Keratinocyte (primary cell): ENCODE results near the gene UBE2F. TPM values are rescaled to one million over a fixed set of nuclear protein-coding genes. Genes with fewer than 3 reads are reported as not detected.
"Not testable (repeated sequence)": the region's sequence is repeated elsewhere in the genome, so short reads cannot be mapped to it uniquely, and the experiment has no call there.

Experiments used
- DNase-seq: peaks from one replicate; pipeline ENCODE4 v3.0.0-alpha.2; 2011; ENCODE audit warnings: low read depth, missing footprints, low spot score
- FAIRE-seq: peaks from 2 replicates; lab custom pipeline; 2011; peaks lifted over from hg19 to GRCh38; lab: Jason Lieb, UNC
- H2AFZ ChIP-seq: 2 replicates; pipeline ENCODE4 v1.6.0; 2012; ENCODE audit warnings: low read length, control low read depth, inconsistent platforms; ENCODE audit not compliant: control insufficient read depth
- H3K27ac ChIP-seq: 2 replicates; pipeline ENCODE4 v1.5.1; 2011; ENCODE audit warnings: low read length; ENCODE audit not compliant: control insufficient read depth, insufficient read depth
- H3K27me3 ChIP-seq: 3 replicates; pipeline ENCODE4 v1.6.0; 2011; ENCODE audit warnings: low read length; ENCODE audit not compliant: control insufficient read depth, insufficient read depth; ENCODE audit errors: extremely low read depth
- H3K36me3 ChIP-seq, 2 experiments: 2 replicates in 1 of 2; 3 replicates in 1 of 2; pipeline ENCODE4 v1.5.1; 2011; ENCODE audit warnings: low read length in 2 of 2, mild to moderate bottlenecking in 1 of 2; ENCODE audit not compliant: control insufficient read depth in 2 of 2, insufficient read depth in 2 of 2; ENCODE audit errors: extremely low read depth in 1 of 2
- H3K4me1 ChIP-seq: 3 replicates; pipeline ENCODE4 v1.5.1; 2011; ENCODE audit warnings: low read length; ENCODE audit not compliant: control insufficient read depth, insufficient read depth; ENCODE audit errors: extremely low read depth
- H3K4me2 ChIP-seq: 3 replicates; pipeline ENCODE4 v1.6.0; 2011; ENCODE audit warnings: low read depth, low read length; ENCODE audit not compliant: control insufficient read depth, insufficient read depth; ENCODE audit errors: extremely low read depth
- H3K4me3 ChIP-seq, 3 experiments: fragments of 200-600 bp in 1 of 3; sonication (generic) in 1 of 3; 2 replicates in 2 of 3; 3 replicates in 1 of 3; pipeline ENCODE4 v1.5.1; 2011 to 2016; ENCODE audit warnings: low read length in 3 of 3, mild to moderate bottlenecking in 3 of 3, control low read depth in 2 of 3, inconsistent platforms in 1 of 3, low read depth in 1 of 3, mixed read lengths in 1 of 3, mixed run types in 1 of 3, moderate library complexity in 1 of 3; ENCODE audit not compliant: control insufficient read depth in 2 of 3, insufficient read depth in 2 of 3; ENCODE audit errors: extremely low read depth in 1 of 3
- H3K79me2 ChIP-seq: 2 replicates; pipeline ENCODE4 v1.6.0; 2012; ENCODE audit warnings: low read length; ENCODE audit not compliant: control insufficient read depth, insufficient read depth
- H3K9ac ChIP-seq: 3 replicates; pipeline ENCODE4 v1.6.0; 2011; ENCODE audit warnings: low read length; ENCODE audit not compliant: control insufficient read depth, insufficient read depth; ENCODE audit errors: extremely low read depth
- H3K9me1 ChIP-seq: 3 replicates; pipeline ENCODE4 v1.6.0; 2011; ENCODE audit warnings: low read length; ENCODE audit not compliant: control insufficient read depth, insufficient read depth; ENCODE audit errors: extremely low read depth
- H3K9me3 ChIP-seq: 2 replicates; pipeline ENCODE4 v1.5.1; 2012; ENCODE audit warnings: low read depth, low read length; ENCODE audit not compliant: control insufficient read depth
- H4K20me1 ChIP-seq: 3 replicates; pipeline ENCODE4 v1.6.0; 2011; ENCODE audit warnings: low read length; ENCODE audit not compliant: control insufficient read depth, insufficient read depth; ENCODE audit errors: extremely low read depth
- CTCF ChIP-seq, 3 experiments: IDR thresholded peaks in 1 of 3; conservative IDR thresholded peaks in 1 of 3; optimal IDR thresholded peaks in 1 of 3; 2 replicates in 2 of 3; 3 replicates in 1 of 3; pipeline versions ENCODE3 to v1.5.1; 2011; ENCODE audit warnings: low read length in 3 of 3, mild to moderate bottlenecking in 3 of 3, moderate library complexity in 2 of 3, control low read depth in 1 of 3, inconsistent platforms in 1 of 3; ENCODE audit not compliant: insufficient read depth in 2 of 3; ENCODE audit errors: extremely low read depth in 1 of 3
- EZH2 ChIP-seq: IDR thresholded peaks from one replicate; pipeline ENCODE4 v1.6.1; 2012; ENCODE audit warnings: inconsistent platforms, mild to moderate bottlenecking, low read length, moderate library complexity
- dilution Hi-C: fragments of 300-500 bp; cut with MboI; formaldehyde crosslinking; loops from one replicate; pipeline ENCODE4 v1.7.0; 2020; ENCODE audit warnings: low sequenced_read_pairs; ENCODE audit not compliant: extremely low pct_ligation_motif_present
- polyA plus RNA-seq, 5 experiments: library from polyadenylated mRNA; depleted of rRNA in 3 of 5; stranded (reverse) in 3 of 5; stranded (forward) in 1 of 5; unstranded in 1 of 5; fragments of >200 nt; gene quantifications; 1 replicate in 1 of 5; 2 replicates in 3 of 5; 3 replicates in 1 of 5; pipeline versions ENCODE4 v1.2.1 to v1.2.3, GENCODE V29; 2011 to 2012; ENCODE audit warnings: missing spikeins in 2 of 5, low read depth in 1 of 5, low replicate concordance in 1 of 5

Gene UBE2F
- polyA plus RNA-seq, 1 donor (not counting 4 experiments of a cell fraction or from before 2014, with no cell fraction given) = 95.6 TPM

GRCh38 chr2:238032755-238033337, 66.0 kb downstream of the UBE2F start:
- peaks cover 17 to 21% of the 10 kb centered on the region in 2 experiments for H3K36me3 ChIP-seq
- no peak overlapping the region for H3K9ac ChIP-seq
- dilution Hi-C loops = no loop called here

GRCh38 chr2:238033991-238034390, 67.2 kb downstream of the UBE2F start:
- Histone ChIP-seq H3K4me1 (peaks cover 40% of the 10 kb centered on the region), H3K27ac (peak overlapping the region; percentile 29), H3K4me2 (peak overlapping the region; percentile 33), H3K36me3 (peaks cover 23 to 26% of the 10 kb centered on the region in 2 experiments)
- H3K4me3 ChIP-seq, dilution Hi-C loops, H3K79me2 ChIP-seq, H4K20me1 ChIP-seq, H3K9me3 ChIP-seq, H3K27me3 ChIP-seq, H2AFZ ChIP-seq, H3K9ac ChIP-seq, DNase-seq, H3K9me1 ChIP-seq: not testable (repeated sequence)
- FAIRE-seq = peak; percentile 78

More at GRCh38 chr2:238032755-238033337, 66.0 kb downstream of the UBE2F start:
- no peaks in the 10 kb centered on the region for H3K79me2 ChIP-seq
- no peaks in the 10 kb centered on the region for H3K9me3 ChIP-seq
- H3K9me1 ChIP-seq = no peaks in the 10 kb centered on the region
- FAIRE-seq = peak; percentile 78
- DNase-seq = no peak
- no peak for TF ChIP-seq CTCF (optimal IDR thresholded peaks at IDR 0.05 in 1 of 3, IDR thresholded peaks at IDR 0.05 in 1 of 3, conservative IDR thresholded peaks at IDR 0.05 in 1 of 3; ENCODE audit: extremely low read depth in 1 of 3, insufficient read depth in 2 of 3, low read length in 3 of 3)
- no peak for TF ChIP-seq EZH2
- peaks cover 40% of the 10 kb centered on the region for H3K4me1 ChIP-seq
- no peaks in the 10 kb centered on the region for H3K27me3 ChIP-seq
- H3K4me3 ChIP-seq = no peak overlapping the region
- no peaks in the 10 kb centered on the region for H4K20me1 ChIP-seq
- peak overlapping the region; percentile 29 for H3K27ac ChIP-seq
- H2AFZ ChIP-seq = no peak overlapping the region
- peak overlapping the region; percentile 33 for H3K4me2 ChIP-seq

- no peak for FAIRE-seq
- Histone ChIP-seq H3K27me3 (no peaks in the 10 kb centered on the region), H3K4me1 (peaks cover 20% of the 10 kb centered on the region), H3K4me2 (no peak overlapping the region), H3K79me2 (no peaks in the 10 kb centered on the region), H3K4me3 (no peak overlapping the region), H3K36me3 (peaks cover 37 to 43% of the 10 kb centered on the region in 2 experiments), H3K9ac (no peak overlapping the region), H3K27ac (no peak overlapping the region), H4K20me1 (no peaks in the 10 kb centered on the region), H3K9me1 (no peaks in the 10 kb centered on the region), H3K9me3 (no peaks in the 10 kb centered on the region), H2AFZ (no peak overlapping the region)
- no peak for TF ChIP-seq CTCF (optimal IDR thresholded peaks at IDR 0.05 in 1 of 3, IDR thresholded peaks at IDR 0.05 in 1 of 3, conservative IDR thresholded peaks at IDR 0.05 in 1 of 3; ENCODE audit: extremely low read depth in 1 of 3, insufficient read depth in 2 of 3, low read length in 3 of 3)
- no peak for TF ChIP-seq EZH2
- dilution Hi-C loops = no loop called here
- no peak for DNase-seq
Observed at GRCh38 chr2:238038203-238038602, 71.4 kb downstream of the UBE2F start.
